SU-DHL-6 (cell line): ENCODE results near the gene RAI14.

ENCODE experiments used
- CTCF ChIP-seq: fragments of 200-600 bp; sonication (generic); IDR thresholded peaks from one replicate; pipeline ENCODE4 v1.5.1; 2017; ENCODE audit warnings: antibody characterized with exemption, mild to moderate bottlenecking, low read length, moderate library complexity; ENCODE audit not compliant: insufficient read depth, poor library complexity, severe bottlenecking
- EZH2phosphoT487 ChIP-seq: fragments of 200-600 bp; sonication (generic), shearing (Covaris generic); conservative IDR thresholded peaks from 2 replicates; pipeline ENCODE4 v1.6.1; 2018; ENCODE audit warnings: mild to moderate bottlenecking, antibody characterized with exemption, low read length, moderate library complexity, mixed read lengths

GRCh38 chr5:34740389-34740806 is 84.3 kb downstream of the RAI14 start:
- no peak for TF ChIP-seq CTCF
- TF ChIP-seq EZH2phosphoT487 = no peak
